Activated naive CD8-positive, alpha-beta T cell treated with anti-CD3 and anti-CD28 coated beads, Interleukin-2, amount 50 U/mL, for 24 hours (primary cell): Measurements from ENCODE around the gene HJURP.

Experiments used
- ATAC-seq: fragments of 150-1000 bp; cut with Tn5 transposase; one replicate; pipeline ENCODE4 v1.10.0; 2021
- DNase-seq: peaks from one replicate; pipeline ENCODE4 v3.0.0; 2021
- H3K27ac Mint-ChIP-seq: one replicate; pipeline ENCODE4 v1.8.0; 2021; ENCODE audit warnings: mild to moderate bottlenecking, mixed read lengths
- H3K27me3 Mint-ChIP-seq: one replicate; pipeline ENCODE4 v1.8.0; 2021; ENCODE audit warnings: mixed read lengths
- H3K36me3 Mint-ChIP-seq: one replicate; pipeline ENCODE4 v1.8.0; 2021; ENCODE audit warnings: low read depth, mixed read lengths
- H3K4me1 Mint-ChIP-seq: one replicate; pipeline ENCODE4 v1.8.0; 2021; ENCODE audit warnings: mixed read lengths
- H3K4me3 Mint-ChIP-seq: one replicate; pipeline ENCODE4 v1.8.0; 2021; ENCODE audit warnings: mild to moderate bottlenecking, moderate library complexity, mixed read lengths
- H3K9me3 Mint-ChIP-seq: one replicate; pipeline ENCODE4 v1.8.0; 2021; ENCODE audit warnings: mixed read lengths

Gene HJURP

DNA sequence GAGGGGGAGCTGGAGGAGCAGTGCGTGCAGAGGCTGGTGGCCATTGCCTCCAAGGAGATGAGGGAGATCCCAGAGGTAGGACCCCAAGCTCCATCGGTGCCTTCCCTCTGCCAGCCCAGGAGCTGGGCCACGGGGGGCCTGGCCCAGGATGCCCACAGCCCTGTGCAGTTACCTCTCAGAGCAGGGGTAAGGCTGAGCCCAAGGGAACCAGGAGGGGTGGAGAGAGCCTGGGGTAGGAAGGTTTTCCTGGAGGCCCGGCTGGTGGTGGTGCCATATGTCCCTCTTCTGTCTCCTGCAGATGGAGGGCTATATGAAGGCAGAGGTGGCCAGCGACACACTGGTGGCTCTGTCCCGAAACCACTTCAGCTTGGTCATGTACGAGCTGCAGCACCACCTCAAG, 64.8 kb downstream of the HJURP start:
- ATAC-seq = peak; percentile 20
- peaks cover 3% of the 10 kb centered on the region for H3K9me3 Mint-ChIP-seq
- H3K36me3 Mint-ChIP-seq = no peaks in the 10 kb centered on the region
- H3K4me3 Mint-ChIP-seq = no peak overlapping the region
- no peak overlapping the region for H3K27ac Mint-ChIP-seq
- no peaks in the 10 kb centered on the region for H3K4me1 Mint-ChIP-seq
- DNase-seq = no peak
- H3K27me3 Mint-ChIP-seq = peaks cover 5% of the 10 kb centered on the region
